Calu3 (cell line): ENCODE measurements around the gene KHDRBS2. TPM values are rescaled to one million over a fixed set of nuclear protein-coding genes. Genes with fewer than 3 reads are reported as not detected.

Experiments
- Bru-seq: library from RNA; stranded (reverse); fragments of 400-500 nt; gene quantifications from one replicate; lab custom pipeline; 2021; lab: Mats Ljungman, UMichigan
- BruChase-seq, 2 experiments: library from RNA; stranded (reverse); fragments of 400-500 nt; gene quantifications; one replicate each; lab custom pipeline; 2021; lab: Mats Ljungman, UMichigan
- BruUV-seq: library from RNA; stranded (reverse); fragments of 400-500 nt; replicated peaks from 2 replicates; lab custom pipeline; 2021; lab: Mats Ljungman, UMichigan
- CTCF ChIA-PET: fragments of 300-600 bp; sonication (Branson Sonifier 250); formaldehyde crosslinking; loops from one replicate; lab custom pipeline; 2022; ENCODE audit warnings: antibody characterized with exemption; lab: Charles Lee
- DNase-seq: peaks from one replicate; pipeline ENCODE4 v3.0.0; 2022
- H3K27ac Mint-ChIP-seq: one replicate; pipeline ENCODE4 v1.8.0; 2022; ENCODE audit warnings: mixed read lengths; ENCODE audit not compliant: unreplicated experiment
- H3K27me3 Mint-ChIP-seq: one replicate; pipeline ENCODE4 v1.8.0; 2022; ENCODE audit warnings: mixed read lengths; ENCODE audit not compliant: unreplicated experiment
- H3K36me3 Mint-ChIP-seq: one replicate; pipeline ENCODE4 v1.8.0; 2022; ENCODE audit warnings: mild to moderate bottlenecking, moderate library complexity, mixed read lengths; ENCODE audit not compliant: insufficient read depth, unreplicated experiment
- H3K4me1 Mint-ChIP-seq: one replicate; pipeline ENCODE4 v1.8.0; 2022; ENCODE audit warnings: mild to moderate bottlenecking, low read depth, mixed read lengths; ENCODE audit not compliant: unreplicated experiment
- H3K4me3 Mint-ChIP-seq: one replicate; pipeline ENCODE4 v1.8.0; 2022; ENCODE audit warnings: mild to moderate bottlenecking, low read depth, moderate library complexity, mixed read lengths; ENCODE audit not compliant: unreplicated experiment
- H3K9me3 Mint-ChIP-seq: one replicate; pipeline ENCODE4 v1.8.0; 2022; ENCODE audit warnings: low read depth, mixed read lengths; ENCODE audit not compliant: unreplicated experiment
- CTCF ChIP-seq: fragments of 200-600 bp; IDR thresholded peaks from one replicate; pipeline ENCODE4 v1.8.0; 2022; ENCODE audit warnings: antibody characterized with exemption; ENCODE audit not compliant: unreplicated experiment
- intact Hi-C: fragments of 100-400 bp; cut with micrococcal nuclease; formaldehyde crosslinking; loops from one replicate; pipeline ENCODE4 v1.10.0; 2022; ENCODE audit not compliant: unreplicated experiment
- long read RNA-seq: library from polyadenylated mRNA; stranded (forward); transcript quantifications from one replicate; pipeline ENCODE4 v2.0.0, GENCODE V29; 2022
- total RNA-seq: library from RNA; stranded (reverse); gene quantifications from 2 replicates; pipeline ENCODE4 v1.2.3, GENCODE V29; 2022

Gene KHDRBS2
- total RNA-seq (not detected in 2 replicates), Bru-seq, nascent RNA (percentile 1 among the genes with signal in this experiment), BruChase-seq, experiment 1, labeled RNA remaining after a 6-hour chase (percentile 0 among the genes with signal in this experiment), BruChase-seq, experiment 2, labeled RNA remaining after a 2-hour chase (percentile 0 among the genes with signal in this experiment)
- long read RNA-seq = 0 reads

DNA sequence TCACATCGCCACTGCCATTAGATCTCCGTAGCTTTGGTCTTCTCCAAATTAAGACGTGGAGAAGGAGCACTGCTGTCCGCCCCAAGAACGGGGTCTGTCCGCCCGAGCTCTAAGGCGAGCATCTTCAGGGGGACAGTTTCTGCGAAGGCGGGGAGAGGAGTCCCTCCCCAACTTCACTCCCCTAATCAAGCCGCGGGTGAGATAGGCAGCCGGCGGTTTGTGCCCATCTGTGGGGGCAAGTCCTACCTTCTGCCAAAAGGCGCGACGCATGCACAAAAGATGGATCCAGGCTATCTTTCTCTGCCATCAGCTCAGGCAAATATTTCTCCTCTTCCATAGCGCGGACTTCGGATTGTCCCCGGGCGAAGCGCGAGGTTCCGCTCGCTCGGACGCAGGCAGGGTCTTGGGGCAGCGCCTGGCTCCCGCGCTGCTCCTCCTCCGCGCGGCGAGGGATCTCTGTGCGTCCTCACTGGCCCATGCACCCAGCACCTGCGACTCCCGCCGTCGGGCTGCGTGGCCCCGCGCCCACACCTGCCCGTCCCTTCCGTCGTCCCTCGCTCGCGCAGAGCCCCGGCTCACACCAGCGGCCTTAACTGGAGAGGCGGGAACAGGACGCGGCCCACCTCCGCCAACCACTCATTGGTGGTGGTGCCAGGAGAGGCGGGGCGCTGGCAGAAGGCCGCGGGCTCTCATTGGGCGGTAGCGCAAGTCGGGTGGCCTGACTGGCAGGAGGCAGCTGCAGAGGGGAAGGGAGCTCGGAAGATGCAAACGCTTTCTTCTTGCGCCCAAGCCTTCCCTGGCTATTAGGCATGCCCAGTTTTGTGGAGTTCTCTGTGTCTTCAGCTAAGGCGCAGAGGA, at the start of gene KHDRBS2:
KHDRBS2 (minus strand) TSS at position 614 of the 858 bp plus-strand sequence.
- DNase-seq = no peak
- Mint-ChIP-seq H3K27me3 (no peaks in the 10 kb centered on the region), H3K36me3 (no peaks in the 10 kb centered on the region), H3K4me1 (no peaks in the 10 kb centered on the region), H3K9me3 (peaks cover 6% of the 10 kb centered on the region), H3K4me3 (no peak within 1 kb of the TSS), H3K27ac (no peak within 1 kb of the TSS)
- BruUV-seq = no TSS peak
- CTCF ChIA-PET = no interaction called here
- intact Hi-C loops = no loop called here
- TF ChIP-seq CTCF = no peak

DNA sequence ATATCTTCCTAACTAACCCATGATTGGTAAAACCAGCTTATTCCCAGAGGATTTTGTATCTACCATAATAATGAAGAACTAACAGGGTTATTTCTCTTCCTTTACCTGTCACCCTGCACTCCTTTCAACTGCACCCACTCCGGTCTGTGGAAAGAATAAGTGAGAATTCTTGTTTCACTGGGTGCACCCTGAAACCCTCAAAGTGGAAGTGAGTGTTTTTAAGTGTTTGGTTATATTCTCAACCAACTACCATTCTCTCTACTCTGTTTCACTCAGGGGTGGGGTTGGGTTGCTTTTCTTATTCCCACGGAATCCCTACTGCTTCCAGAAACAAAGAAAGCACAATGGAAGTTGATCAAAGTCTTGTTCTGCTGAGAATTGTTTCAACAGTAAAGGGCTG, 42.6 kb upstream of the KHDRBS2 start:
- BruUV-seq = no TSS peak
- Mint-ChIP-seq H3K4me3 (no peak overlapping the region), H3K4me1 (no peaks in the 10 kb centered on the region), H3K9me3 (peaks cover 15% of the 10 kb centered on the region), H3K27me3 (no peaks in the 10 kb centered on the region), H3K27ac (no peak overlapping the region), H3K36me3 (no peaks in the 10 kb centered on the region)
- intact Hi-C loops = no loop called here
- CTCF ChIA-PET = no interaction called here
- no peak for DNase-seq
- no peak for TF ChIP-seq CTCF

DNA sequence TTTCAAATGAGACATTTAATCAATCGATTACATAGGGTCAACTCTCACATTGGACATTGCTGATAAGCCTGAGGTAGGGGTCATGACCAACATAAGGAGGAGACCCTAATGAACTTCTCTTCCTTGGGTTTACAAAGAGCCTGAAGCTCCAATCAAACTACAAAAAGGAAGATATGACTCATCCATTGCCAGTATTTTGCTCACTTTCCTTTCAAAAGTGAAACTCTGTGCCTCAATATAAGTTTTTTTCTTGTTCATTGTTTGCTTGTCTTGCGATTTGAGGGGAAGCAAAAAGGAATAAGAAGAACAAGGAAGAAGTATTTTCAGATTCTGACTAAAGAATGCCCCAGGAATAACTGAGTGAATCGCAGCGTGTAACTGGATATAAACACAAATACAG, 38.8 kb upstream of the KHDRBS2 start:
- H3K27me3 Mint-ChIP-seq = no peaks in the 10 kb centered on the region
- no peaks in the 10 kb centered on the region for H3K36me3 Mint-ChIP-seq
- H3K4me1 Mint-ChIP-seq = no peaks in the 10 kb centered on the region
- peaks cover 13% of the 10 kb centered on the region for H3K9me3 Mint-ChIP-seq
- no peak overlapping the region for H3K4me3 Mint-ChIP-seq
- intact Hi-C loops = no loop called here
- no TSS peak for BruUV-seq
- DNase-seq = no peak
- no peak for TF ChIP-seq CTCF
- no peak overlapping the region for H3K27ac Mint-ChIP-seq
- CTCF ChIA-PET = no interaction called here

DNA sequence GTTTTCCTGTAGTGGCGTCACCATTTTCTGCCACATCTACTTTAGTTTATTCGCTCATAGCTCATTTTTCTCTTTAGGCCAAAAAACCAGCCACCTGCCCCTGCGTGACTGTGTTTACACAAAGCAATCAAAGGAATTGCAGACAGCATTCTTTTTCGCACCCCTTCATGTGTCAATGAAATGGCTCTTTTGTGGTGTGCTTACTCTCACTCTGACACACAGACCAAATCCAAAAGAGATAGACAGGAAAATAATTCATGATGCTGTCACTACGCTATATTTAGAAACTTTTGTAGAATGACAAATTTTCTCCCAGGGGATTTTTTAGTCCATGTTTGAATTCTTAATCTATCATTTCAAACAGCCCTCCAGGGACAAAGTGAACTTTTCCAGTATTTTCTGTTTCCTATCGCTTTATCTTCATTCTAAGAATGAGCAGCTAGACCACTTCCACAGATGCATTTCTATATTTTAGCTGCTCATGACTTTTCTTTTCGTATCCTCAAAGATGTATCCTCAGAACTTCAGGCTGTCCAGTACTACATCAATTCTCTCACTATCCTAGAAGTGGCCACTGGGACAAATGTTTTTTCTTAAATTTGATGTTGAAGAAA, 37.9 kb upstream of the KHDRBS2 start:
- Mint-ChIP-seq H3K36me3 (no peaks in the 10 kb centered on the region), H3K4me1 (no peaks in the 10 kb centered on the region), H3K27me3 (no peaks in the 10 kb centered on the region), H3K9me3 (peaks cover 16% of the 10 kb centered on the region), H3K27ac (no peak overlapping the region), H3K4me3 (no peak overlapping the region)
- no peak for TF ChIP-seq CTCF
- no TSS peak for BruUV-seq
- CTCF ChIA-PET = no interaction called here
- intact Hi-C loops = no loop called here
- DNase-seq = no peak
